NOMO-1 (cell line): ENCODE results near the gene PRIMA1.

ENCODE experiments used
- DNase-seq, 2 experiments: peaks; one replicate each; lab custom pipeline; 2025; ENCODE audit not compliant: unreplicated experiment in 2 of 2; lab: John Stamatoyannopoulos, UW

PRIMA1 gene

DNA sequence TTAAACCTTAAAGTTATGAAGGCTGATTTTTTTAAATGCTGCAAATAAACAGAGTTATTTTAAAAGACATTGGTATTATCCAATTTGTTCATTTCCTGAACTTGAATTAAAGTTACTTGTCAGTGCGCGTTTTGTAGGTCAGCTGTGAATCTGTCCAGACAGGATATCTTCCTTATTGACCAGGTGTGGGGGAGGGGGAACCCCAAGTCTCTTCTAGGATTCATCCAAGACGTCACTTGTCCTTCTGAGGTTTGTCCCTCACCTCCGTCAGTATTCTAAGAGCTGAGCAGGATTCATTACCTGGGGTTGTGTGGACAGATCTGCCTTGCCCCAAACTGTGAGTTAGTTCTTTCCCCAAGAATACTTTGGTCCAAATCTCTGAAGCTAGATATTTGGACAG lies 8.8 kb upstream of the PRIMA1 start:
- no peak for DNase-seq

DNA sequence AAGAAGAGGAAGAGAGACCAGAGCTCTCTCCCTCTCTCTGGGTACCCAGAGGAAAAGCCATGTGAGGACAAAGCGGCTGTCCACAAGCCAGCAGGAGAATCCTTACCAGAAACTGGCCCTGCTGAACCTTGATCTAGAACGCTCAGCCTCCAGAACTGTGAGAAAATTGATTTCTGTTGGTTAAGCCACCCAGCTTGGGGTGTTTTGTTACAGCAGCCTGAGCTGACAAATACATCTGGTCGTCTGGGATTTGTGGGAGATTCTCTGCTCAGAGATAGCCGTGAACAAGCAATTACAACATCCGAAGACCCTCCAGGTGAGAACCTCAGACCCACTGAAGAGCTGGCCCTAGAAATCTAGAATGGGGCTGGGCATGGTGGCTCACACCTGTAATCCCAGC lies 6.5 kb upstream of the PRIMA1 start:
- DNase-seq, result no peak

DNA sequence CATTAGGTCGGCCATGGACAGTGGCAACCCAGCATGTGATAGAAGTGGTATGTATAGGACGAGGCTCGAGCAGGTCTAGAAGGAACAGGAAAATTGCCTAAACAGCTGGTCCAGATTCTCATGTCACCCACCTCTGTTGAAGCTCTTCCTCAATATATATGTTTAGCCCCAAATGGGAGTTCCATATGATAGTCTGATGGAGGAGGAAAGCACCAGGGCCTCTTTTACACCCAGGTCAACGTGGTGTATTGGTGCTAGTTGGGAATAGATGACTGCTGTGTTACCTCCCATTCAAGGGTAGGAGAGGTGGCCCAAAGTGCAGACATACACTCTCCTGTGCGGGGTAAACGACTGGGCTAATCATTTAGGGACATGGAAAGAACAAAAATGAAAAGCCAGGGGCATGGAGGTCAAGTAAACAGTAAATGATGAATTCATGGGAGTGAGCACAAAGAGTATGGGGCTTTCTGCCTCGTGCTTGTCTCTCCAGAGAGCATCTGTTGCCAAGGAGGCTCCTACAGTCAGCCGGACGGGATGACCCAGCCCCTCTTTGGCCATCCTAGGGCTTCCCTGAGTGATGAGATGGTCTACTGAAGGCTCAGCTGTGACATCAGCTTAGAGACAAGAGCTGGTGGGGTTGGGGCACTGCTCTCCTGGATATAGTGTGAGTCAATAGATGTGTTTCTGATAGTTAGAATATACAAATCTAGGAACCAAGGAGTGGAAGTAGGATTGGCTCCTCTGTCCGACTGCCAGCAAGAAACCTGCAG lies 5.5 kb upstream of the PRIMA1 start:
- no peak for DNase-seq

DNA sequence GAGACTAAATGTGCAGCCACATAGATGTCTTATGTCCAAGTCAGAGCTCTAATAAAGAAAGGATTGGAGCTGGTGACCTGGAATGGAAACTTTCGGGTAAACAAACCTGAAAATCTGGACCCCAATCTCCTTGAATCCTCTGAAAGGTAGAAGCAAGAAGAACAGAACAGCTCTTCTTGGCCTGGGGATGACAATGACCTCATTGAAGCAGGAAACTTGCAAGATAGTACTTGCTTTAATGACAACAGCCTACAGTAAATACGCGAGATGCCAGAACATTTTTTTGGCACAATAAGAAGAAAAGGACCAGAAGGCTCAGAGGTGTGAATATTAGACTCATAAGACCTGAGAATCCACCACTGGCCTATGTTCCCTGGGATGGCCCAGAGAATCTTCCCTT lies 4.1 kb upstream of the PRIMA1 start:
- no peak for DNase-seq

DNA sequence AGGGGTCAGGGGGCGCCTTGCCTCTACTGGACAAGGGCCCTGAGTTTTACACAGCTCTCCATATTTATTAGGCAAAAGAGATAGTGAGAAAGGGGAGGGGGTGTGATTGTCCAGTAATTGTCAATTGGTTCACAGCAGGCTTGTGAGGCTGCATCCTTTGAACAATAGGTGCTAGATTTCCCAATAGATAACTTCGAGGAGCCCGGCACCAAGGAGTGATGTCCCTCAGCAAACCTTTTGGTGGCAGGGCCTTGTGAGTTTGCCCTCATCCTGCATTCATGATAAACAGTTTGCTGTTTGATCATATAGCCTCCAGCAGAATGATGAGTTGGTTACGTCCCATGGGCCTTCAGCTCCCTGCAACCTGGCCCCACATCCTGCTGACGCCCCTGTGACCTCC lies 2.7 kb upstream of the PRIMA1 start:
- no peak for DNase-seq

DNA sequence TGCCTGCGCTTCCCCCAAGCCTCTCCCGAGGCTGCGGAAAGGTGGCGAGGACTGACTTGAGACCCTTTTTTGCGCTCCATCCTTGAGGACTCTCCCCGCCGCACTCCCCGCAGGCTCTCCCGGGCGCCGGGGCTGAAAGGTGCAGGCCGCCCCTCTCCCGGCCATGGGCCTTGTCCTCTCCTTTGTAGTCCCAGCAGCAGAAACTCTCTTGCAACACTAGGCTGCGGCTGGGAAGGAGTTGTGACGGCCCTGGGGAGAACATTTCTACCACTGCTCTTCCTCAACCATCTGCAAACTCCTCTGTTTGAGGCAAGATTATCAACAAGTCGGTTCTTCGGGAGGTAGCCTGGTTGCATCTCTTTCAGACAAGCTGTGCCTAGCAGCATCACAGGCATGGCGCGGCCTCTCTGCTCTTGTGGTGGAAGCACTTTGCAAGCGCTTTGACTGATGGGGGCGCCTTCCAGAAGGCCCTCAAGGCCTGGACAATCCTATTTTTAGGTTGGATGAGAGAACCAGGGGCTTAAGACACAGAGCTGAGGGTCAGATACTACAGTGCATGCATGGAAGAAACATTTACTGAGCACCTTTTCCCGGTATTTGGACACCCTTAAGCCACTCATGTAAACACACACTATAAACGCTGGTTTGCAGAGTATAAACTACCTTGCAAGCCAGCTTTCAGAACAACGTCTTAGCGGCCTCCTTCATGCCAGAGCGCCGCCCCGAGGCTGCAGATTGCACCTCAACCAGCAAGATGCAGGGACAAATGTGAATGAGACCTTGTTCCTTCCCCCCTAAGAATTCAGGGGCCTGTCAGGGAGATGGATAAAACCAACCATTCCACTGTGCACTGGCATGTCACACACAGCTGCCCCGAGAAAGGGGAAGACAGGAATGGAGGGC lies 1.2 kb upstream of the PRIMA1 start:
- no peak for DNase-seq

DNA sequence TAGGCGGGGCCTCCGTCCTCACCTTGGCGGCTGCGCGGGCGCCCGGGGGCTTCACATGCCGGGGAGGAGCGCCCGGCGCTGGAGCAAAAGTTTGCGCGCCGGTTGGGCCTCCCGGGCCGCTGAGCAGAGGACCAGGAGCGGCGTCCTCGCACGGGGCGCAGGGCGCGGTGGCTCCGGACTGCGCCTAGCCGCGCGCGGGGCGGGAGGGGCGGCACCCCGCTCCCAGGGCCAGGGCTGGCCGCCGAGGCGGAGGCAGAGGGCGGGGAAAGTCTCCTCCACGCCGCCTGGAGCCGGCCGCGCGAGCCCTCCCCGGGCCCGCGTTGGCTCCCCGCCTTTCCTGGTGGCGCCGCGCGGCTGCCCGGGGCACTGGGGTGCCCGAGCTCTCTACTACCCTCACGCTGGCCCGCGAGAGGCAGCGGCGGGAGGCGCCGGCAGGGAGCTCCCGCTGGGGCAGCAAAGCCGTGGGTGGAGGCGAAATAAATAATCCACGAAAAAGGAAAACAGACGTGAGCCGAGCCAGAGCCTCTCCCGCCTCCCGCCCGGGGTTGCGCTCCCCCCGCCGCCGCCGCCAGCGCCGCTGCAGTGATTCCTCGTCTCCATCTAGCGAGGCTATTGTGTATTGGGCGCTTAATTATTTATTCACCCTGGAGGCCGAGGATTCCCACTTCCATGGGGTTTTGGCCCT lies 400 bp upstream of the PRIMA1 start:
- DNase-seq, result no peak

DNA sequence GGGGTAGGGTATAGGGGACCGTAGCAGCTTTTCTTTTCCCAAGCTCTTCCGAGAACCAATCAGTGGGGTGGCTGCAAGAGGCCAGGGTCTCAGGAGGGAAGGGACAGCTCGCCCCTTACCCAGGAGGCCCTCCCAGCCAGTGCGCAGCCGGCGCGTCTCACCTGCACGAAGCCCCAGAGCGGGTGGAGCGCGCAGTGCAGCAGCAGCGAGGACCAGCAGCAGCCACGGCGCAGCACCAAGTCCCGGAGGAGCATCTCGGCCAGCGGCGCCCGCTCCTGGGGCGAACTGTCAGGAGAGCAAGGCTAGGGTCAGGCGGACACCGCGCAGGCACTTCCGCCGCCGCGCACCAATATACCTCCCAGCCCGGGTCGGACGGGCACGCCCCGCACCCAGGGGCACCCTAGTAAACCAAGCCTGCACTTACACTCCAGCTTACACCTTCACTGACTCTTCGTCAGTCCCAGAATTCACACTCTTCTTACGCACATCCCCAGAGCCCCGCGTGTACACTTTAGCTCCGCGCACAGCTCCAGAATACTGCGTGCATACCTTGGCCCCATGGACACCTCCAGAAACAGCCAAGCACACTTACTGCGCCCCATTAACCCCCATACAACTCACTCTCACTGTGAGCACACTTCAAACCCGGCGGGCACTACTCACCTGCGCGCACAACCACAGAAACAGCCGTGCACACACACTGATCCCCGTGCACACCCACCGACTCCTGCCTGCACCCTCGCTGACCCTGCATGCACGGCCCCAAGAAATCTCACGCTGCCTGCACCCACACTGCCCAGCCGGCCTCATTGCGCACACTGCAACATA lies 606 bp downstream of the PRIMA1 start:
- DNase-seq, result no peak

DNA sequence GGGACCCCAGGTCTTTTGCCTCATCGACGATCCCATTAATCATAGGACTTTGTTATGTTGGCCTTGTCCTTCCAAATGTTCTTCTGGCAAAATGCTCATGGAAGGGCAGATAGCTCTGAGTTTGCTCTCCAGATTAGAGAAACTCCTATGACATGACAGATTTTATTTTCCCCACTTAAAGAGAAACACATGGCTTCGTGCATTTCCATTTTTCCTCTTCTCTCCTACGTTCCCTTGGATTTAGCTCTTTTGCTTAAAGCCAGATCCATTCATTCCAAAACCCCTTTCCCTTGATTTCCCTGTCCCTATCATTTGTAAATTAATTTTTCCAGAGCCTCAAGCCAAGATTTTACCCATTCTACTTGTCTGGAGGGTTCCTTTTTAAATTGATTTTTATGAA lies 2.9 kb downstream of the PRIMA1 start:
- no peak for DNase-seq

DNA sequence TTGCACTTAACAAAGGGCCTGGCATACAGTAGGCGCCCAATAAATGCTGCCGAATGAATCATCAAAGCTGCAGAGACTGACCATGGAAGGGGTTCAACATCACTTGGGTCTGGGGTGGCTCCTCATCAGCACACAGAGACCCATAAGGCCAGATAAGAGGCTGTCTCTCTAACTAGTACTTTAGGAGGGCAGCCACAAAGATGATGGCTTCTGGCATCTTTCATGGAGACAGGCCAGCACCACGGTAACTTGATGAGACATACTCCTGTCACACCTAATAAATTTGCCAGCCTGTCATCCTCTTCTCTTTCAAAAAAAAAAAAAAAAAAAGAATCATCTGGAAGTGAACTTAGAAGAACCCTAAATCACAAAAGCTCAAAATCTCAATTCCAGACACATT lies 3.4 kb downstream of the PRIMA1 start:
- no peak for DNase-seq

DNA sequence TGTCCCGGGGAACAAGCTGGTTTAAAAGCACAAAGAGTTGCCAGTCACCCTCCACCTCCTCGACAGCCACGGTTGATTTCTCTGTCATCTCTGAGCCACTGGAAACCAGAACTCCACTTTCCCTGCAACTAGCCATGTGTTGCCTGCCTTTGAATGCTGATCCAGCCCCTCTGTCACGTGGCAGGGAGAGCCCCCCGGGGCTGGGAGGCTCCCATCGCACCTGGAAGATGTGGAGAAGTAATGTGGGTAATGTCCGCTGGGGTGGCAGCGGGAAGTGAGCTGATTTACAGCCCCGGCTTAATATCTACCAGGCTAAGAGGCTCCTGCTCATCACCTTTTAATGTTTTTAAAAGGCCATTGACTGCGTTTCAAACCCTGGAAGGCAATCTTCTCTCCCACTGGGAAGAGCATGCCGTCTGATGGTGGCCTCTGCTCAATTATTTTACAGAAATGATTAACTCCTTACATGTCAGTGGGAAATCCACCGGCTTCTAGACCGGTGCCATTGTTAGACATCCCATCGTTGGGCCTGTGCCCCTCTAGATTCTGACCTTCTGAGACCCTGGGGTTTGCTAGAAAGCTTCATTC lies 7.4 kb downstream of the PRIMA1 start:
- DNase-seq, result no peak

DNA sequence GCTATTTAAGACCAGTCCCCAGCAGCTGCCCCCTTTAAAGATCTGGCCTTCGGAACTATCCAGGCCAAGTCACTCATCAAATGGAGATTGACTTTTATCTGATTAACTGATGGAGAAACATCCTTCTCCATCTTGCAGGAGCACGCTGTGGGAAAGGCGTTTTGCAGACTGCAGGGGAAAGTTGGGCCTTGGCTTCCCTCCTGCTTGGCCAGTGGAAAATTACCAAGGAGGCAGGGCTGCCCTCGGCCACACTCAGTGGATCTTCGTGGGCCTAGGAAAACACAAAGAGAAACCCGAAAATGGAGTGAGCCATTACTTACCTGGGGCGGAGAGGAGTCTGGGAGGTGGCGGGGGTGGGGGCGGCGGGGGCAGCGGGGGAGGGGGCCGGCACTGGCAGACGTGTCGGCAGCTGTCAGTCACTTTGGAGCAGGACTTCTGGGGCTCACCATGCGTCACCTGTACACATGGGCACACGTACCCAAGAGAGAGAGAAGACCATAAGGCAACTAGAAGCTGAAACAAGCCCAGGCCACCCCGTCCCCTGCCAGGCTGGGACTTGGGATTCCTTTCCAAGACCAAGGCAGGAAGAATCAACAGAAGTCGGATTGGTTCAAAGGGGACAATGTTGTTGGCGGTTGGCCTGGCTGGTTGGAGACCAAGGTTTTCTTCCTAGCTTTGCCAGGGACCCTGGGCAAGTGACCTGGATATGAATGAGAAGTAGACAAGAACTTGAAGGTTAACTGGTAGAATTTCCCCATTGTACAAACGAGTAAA lies 9.2 kb downstream of the PRIMA1 start:
- DNase-seq, result no peak

DNA sequence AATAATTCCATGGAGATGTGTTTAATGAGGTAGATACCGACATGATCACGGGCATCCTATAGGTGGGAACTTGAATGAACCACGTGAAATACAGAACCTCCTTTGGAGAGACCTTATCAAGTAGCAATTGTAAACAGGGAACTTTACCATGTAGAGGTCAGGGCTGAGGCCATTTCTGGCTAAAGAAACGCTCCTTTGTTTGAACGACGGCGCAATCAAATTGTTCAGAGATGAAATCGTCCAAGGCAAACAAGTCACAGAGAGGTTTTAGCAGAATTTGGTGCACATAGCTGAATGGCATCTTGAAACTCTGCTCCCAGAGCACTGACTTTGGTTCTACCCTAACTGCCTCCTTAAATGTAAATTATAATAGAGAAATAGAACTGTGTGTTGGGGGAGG lies 9.8 kb downstream of the PRIMA1 start:
- DNase-seq, result no peak

DNA sequence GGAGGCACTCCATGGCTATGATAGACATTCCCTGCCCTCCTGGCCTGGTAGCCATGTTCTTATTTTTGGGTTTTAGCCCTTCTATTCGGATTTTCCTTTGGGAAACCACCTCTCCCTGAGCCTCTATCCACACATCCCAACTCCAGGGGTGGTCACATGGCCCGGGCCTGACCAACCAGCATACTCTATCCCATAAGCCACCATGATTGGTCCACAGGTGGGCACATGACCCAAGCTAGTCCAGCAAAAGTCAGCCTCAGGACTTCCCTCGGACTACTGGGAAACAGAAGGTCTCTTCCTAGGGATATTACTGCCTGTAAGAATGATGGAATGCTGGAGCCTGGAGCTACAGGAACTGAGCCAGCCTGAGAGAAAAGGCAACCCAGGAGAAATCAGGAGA lies 12.5 kb downstream of the PRIMA1 start:
- no peak for DNase-seq

DNA sequence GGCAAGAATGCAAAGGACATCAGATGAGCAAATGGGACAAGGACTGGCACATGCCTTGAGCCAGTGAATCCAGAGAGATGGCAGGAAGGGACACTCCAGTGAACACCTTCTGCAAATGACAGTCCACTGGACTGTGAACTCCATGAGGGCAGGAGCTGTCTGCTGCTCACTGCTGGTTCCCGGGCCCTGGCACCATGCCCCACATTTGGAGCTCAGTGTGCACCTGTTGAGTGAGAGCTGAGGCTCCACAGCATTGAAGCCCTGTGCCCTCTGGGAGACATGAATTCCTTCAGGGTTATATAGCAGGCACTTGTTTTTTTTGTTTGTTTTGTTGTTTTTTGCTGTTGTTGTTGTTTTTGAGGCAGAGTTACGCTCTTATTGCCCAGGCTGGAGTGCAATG lies 13.1 kb downstream of the PRIMA1 start:
- DNase-seq, result no peak

DNA sequence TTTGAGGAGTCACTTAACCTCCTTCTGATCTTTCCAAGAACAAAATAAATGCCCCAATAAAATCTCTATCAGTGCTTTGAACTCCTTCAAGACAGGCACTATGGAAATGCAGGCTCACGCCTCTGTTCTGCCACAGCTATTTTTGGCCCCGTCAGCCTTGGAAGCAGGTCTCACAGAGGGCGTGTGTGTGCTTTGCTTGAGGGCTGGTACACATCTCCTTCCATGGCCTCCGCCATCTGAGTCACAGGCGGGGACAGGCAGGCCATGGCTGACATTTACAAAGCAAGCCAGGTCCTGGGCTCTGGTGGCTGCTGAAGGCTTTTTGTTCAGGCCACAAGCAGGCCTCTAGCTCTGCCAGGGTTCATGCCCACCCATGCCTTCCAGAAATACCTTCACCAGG lies 16.0 kb downstream of the PRIMA1 start:
- DNase-seq, result no peak

DNA sequence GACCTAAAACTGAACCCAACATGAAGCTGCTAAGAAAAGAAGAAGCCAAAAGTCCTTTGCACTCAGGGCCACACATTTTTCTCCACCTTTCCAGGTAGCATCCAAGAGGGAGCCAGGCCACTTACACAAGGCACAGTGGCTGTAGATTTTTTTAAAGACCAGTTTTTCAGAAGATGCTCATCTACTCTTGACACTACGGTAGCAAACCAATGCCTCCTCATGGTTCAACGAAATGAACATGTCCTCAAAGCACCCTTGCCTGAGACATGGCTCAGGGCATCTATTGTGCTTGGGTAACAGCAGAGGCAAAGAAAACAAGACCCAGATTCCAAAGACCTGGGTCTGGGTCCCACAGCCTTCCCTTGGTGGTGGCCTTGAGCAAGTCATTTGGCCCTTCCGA lies 22.3 kb downstream of the PRIMA1 start:
- no peak for DNase-seq

DNA sequence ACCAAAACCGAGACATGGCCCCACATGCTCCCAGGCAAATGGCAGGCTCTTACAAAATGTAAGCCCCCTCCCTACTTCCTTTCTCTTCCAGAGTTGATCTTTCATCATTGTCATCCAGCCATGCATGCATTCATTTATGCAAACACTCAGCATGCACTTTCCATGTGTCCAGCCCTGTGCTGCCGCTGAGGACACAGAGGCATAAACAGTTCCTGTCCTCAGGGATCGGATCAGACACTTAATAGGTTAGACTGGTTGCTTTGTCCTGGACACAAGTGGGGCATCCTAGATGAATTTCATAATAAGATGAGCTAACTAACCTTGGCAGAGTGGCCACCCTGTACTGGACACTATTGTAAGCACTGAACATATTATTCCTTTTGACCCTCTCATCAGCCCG lies 23.1 kb downstream of the PRIMA1 start:
- no peak for DNase-seq

DNA sequence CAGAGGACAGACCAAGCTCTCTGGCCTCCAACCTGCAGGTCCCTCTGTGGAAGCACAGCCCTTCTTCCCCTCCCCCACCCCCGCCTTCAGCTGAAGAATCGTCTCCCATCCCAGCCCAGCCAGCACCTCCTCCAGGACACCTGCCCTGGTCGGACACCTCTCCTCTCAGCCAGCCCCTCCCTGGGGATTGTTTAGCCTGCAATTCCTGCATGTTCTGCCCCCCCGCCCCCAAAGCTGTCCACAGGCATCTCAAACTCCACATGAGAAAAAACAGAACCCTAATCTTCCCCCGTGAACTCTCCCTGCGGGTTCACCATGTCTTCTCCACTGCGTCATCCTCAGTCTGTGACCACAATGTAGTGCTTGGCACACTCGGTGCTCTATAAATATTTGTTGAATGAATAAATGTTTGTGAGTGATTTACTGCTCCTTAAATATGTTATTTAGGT lies 24.1 kb downstream of the PRIMA1 start:
- no peak for DNase-seq
